ENCODE measurements around the gene CHMP4A.

DNA sequence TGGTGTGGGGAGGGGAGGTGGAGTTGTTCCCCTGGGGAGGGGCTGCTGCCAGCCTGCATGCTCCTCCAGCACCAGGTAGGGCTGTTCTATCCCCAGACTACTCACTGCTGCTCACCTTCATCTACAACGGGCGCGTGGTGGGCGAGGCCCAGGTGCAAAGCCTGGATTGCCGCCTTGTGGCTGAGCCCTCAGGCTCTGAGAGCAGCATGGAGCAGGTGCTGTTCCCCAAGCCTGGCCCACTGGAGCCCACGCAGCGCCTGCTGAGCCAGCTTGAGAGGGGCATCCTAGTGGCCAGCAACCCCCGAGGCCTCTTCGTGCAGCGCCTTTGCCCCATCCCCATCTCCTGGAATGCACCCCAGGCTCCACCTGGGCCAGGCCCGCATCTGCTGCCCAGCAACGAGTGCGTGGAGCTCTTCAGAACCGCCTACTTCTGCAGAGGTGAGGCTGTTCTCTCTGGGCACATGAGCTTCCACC, 48.7 kb downstream of the CHMP4A start:
- TF ChIP-seq, protein P1, sequence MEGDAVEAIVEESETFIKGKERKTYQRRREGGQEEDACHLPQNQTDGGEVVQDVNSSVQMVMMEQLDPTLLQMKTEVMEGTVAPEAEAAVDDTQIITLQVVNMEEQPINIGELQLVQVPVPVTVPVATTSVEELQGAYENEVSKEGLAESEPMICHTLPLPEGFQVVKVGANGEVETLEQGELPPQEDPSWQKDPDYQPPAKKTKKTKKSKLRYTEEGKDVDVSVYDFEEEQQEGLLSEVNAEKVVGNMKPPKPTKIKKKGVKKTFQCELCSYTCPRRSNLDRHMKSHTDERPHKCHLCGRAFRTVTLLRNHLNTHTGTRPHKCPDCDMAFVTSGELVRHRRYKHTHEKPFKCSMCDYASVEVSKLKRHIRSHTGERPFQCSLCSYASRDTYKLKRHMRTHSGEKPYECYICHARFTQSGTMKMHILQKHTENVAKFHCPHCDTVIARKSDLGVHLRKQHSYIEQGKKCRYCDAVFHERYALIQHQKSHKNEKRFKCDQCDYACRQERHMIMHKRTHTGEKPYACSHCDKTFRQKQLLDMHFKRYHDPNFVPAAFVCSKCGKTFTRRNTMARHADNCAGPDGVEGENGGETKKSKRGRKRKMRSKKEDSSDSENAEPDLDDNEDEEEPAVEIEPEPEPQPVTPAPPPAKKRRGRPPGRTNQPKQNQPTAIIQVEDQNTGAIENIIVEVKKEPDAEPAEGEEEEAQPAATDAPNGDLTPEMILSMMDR (IDR thresholded peaks at IDR 0.05; ENCODE audit: poor library complexity): no peak
- TF ChIP-seq EZH2 (IDR thresholded peaks at IDR 0.05; ENCODE audit: borderline replicate concordance) (no peak), EZH2phosphoT487 (IDR thresholded peaks at IDR 0.05; ENCODE audit: low read depth, severe bottlenecking, unreplicated experiment) (no peak)
